Measurements from ENCODE around the gene TMEM88.

The TMEM88 gene

GRCh38 chr17:7881276-7882054 is 26.6 kb downstream of the TMEM88 start:
- in situ Hi-C loops (cut with MboI; ENCODE audit: low sequenced_read_pairs) = no loop called here

DNA sequence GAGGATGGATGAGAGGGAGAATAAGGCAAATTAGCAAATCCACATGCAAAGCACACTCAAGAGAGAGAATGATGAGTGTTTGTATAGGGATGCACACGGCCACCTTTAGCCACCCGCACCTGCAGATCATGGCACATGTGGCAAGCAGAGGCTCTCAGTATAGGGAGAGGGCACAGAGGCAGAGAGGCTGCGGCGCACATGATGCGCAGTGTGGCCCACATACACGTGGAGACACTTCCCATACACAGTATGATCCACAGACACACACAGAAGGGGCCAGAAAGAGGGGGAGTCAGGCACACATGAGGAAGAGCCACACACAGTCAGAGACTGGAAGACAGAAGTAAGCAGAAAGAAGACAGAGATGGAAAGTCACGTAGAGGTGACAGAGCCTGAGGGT is 27.2 kb downstream of the TMEM88 start:
- in situ Hi-C loops (cut with MboI; ENCODE audit: low sequenced_read_pairs) = no loop called here

DNA sequence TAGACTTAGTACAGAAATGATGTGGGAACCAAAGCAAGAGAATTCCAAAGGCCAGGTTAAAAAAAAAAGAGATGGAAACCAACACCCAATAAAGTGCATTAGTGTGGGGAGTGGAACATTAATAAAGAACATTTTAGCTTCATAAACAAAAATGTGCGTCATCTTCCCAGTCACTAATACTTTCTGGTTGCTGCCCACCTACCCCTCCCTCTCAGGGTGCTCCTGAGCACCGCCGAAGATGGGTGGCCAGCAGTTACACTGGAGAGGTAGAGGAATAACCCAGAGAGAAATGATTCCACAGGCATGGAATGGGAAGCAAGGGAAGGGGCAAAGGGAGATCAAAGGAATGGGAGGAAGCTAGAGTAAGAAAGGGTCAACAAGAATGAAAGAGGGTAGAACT is 27.8 kb downstream of the TMEM88 start:
- in situ Hi-C loops (cut with MboI; ENCODE audit: low sequenced_read_pairs) = no loop called here

DNA sequence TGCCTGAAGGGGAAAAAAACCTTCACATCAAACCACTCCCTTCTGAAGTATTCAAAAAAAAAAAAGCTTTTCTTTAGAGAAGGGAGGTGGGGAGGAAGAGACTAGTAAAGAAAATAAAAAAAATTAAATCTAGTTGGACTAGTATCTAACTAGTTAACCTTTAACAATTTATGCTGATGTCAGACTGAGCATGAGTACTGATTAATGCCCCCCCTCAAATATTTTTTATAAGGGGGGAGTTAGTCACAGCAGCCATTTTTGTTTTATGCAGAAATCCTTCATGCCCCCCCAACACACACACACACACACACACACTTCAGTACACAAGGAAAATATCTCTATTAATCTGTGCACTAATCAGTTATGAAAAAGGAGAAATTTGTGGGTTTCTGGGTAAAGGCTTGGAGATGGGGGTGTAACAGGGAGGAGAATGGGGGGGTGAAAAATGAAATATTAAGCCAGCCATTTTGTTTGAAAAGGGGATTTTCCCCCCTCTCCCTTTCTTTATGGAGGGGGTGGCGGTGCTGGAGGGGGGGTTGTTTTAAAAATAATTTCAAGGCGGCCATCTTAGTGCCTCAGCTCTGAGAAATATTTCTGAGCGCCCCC is 29.0 kb downstream of the TMEM88 start:
- in situ Hi-C loops (cut with MboI; ENCODE audit: low sequenced_read_pairs) = no loop called here

DNA sequence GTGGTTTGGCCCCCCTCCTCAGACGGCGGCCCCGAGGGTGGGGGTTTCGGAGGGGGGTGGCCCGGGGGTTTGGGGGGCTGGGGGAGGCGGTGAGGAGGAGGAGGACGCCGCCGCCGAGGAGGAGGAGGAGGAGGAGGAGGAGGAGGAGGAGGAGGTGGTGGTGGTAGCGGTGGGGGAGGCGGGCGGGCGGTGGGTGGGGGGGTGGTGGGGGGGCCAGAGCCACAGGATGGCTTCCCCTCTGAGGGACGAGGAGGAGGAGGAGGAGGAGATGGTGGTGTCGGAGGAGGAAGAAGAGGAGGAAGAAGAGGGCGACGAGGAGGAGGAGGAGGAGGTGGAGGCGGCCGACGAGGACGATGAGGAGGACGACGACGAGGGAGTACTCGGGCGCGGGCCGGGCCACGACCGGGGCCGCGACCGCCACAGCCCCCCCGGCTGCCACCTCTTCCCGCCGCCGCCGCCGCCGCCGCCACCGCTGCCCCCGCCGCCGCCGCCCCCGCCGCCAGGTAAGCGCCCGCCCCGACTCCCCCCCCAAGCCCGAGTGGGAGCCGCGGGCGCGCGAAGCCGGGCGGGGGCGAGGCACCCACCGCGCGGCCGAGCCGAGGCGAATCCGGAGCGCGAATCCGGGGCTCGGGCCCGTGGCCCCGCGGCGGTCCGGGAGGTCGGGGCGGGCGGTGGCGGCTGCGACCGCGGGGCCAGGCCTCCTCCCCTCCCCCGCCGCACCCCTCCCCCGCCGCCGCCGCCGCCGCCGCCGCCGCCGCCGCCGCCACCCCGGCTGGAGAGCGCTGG is 29.9 kb downstream of the TMEM88 start:
- in situ Hi-C loops (cut with MboI; ENCODE audit: low sequenced_read_pairs) = no loop called here

- in situ Hi-C loops (cut with MboI; ENCODE audit: low sequenced_read_pairs) = no loop called here
Observed at GRCh38 chr17:7885367-7886226, 30.7 kb downstream of the TMEM88 start.

GRCh38 chr17:7886227-7887037 is 31.6 kb downstream of the TMEM88 start:
- in situ Hi-C loops (cut with MboI; ENCODE audit: low sequenced_read_pairs) = no loop called here

DNA sequence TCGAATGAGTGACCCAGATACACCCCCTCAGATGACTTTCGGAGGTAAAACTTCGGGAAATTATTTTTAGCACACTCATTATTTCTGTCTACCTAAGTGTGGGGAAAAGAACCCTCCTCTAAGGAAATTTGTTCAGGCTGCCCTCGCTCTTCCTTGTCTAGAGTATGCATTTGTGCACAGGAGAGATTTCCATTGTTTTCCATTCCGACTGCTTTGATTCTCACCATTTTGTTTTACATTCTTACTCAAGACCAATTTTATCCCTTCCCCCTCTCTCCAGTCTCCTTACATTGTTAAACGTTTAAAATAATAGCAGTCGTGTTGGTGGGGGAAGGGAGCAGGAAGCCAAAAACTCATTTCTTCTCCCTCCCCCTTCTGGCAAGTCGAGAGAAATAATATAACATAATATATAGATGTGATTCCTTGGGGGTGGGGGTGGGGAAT is 32.2 kb downstream of the TMEM88 start:
- in situ Hi-C loops (cut with MboI; ENCODE audit: low sequenced_read_pairs) = no loop called here

DNA sequence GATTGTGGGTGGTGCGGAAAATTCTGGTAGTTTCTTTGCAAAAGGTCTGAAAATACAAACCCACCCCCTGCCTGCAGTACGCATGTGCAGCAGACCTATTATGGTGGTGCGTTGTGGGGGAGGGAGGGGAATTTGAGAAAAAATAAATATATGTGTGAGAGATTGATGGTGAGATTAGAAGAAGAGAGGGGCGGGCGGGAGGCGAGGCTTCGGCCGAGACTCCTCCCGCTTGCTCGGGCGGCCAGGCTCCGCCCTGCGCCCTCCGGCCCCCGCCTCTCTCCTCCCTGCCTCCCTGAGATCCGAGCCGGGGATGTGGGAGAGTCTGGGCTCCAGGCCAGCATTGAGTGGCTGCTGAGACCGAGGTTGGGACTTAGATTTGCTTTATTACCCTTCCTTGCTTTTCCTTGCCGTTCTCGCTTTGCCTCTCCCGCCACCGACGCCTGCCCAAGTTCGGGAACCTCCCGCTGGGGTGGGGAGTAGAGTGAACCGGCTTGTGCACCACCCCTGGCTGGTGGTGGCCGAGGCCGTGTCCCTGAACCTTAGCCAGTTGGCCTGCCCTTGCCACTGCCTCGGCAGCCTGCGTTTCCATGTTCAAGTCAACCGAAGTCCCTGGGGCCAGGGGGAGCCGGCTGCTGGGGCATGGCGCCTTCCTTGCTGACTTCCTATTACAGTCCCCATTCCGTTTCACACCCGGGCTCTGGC is 32.8 kb downstream of the TMEM88 start:
- in situ Hi-C loops (cut with MboI; ENCODE audit: low sequenced_read_pairs) = no loop called here

GRCh38 chr17:7888184-7888920 is 33.5 kb downstream of the TMEM88 start, which contains the start of gene CHD3:
Gene CHD3, plus strand, starts transcription at chr17:7888789. Its CDS starts 212 bp downstream, at chr17:7889001.
- in situ Hi-C loops (cut with MboI; ENCODE audit: low sequenced_read_pairs) = no loop called here

- in situ Hi-C loops (cut with MboI; ENCODE audit: low sequenced_read_pairs) = no loop called here
Observed at GRCh38 chr17:7889166-7889955, 34.5 kb downstream of the TMEM88 start.

DNA sequence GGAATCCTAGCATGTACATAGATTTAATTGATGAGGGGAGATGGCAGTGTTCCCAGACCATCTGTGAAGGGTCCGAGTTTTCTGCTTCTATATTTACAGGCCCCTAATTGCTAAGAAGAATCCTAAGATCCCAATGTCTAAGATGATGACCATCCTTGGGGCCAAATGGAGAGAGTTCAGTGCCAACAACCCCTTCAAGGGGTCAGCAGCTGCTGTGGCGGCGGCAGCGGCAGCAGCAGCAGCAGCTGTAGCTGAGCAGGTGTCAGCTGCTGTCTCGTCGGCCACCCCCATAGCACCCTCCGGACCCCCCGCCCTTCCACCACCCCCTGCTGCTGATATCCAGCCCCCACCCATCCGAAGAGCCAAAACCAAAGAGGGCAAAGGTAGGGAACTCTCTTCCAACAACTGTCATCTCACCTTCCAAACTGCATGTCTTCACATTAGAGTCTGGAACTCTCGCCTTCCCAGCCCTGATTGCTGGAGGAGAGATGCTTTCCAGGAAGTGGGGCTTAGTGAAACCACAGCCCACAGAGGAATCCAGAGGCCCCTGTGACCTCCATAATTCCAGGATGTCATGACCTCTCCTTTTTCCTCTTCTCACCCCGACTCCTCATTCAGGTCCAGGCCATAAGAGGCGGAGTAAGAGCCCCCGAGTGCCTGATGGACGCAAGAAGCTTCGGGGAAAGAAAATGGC is 38.5 kb downstream of the TMEM88 start:
- in situ Hi-C loops (cut with MboI; ENCODE audit: low sequenced_read_pairs) = no loop called here

DNA sequence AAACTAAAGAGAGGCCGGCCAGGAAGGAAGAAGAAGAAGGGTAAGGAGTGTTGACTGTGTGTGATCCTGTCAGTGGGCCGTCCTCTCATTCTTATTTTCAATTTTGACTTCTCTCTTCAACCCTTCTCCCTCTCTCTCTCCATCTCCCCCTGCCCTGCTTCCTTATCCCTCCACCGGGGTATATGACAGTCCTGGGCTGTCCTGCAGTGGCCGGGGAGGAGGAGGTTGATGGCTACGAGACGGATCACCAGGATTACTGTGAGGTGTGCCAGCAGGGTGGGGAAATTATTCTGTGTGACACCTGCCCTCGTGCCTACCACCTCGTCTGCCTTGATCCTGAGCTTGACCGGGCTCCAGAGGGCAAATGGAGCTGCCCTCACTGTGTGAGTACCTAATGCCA is 39.4 kb downstream of the TMEM88 start:
- in situ Hi-C loops (cut with MboI; ENCODE audit: low sequenced_read_pairs) = no loop called here

DNA sequence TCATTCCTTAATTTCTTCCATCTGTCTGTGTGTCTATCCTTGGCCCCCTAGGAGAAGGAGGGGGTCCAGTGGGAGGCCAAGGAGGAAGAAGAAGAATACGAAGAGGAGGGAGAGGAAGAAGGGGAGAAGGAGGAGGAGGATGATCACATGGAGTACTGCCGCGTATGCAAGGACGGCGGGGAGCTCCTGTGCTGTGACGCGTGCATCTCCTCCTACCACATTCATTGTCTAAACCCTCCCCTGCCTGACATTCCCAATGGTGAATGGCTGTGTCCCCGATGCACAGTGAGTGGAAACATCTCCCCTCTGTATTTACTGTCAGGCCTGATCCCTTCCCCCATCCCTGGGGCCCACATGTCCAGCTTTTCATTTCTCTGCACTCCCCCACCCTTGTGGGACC is 40.0 kb downstream of the TMEM88 start:
- in situ Hi-C loops (cut with MboI; ENCODE audit: low sequenced_read_pairs) = no loop called here

DNA sequence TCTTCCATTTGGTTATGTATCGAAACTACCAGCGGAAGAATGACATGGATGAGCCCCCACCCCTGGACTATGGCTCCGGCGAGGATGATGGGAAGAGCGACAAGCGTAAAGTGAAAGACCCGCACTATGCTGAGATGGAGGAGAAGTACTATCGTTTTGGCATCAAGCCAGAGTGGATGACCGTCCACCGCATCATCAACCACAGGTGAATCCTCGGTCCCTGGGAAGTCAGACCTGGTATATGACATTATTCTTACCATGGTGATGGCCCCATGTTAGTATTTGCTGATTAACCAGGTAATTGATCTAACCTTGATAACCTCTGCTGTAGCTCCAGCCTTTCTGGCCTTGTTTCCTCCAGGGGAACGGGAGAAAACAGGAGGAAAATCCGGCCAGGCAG is 42.2 kb downstream of the TMEM88 start:
- in situ Hi-C loops (cut with MboI; ENCODE audit: low sequenced_read_pairs) = no loop called here

DNA sequence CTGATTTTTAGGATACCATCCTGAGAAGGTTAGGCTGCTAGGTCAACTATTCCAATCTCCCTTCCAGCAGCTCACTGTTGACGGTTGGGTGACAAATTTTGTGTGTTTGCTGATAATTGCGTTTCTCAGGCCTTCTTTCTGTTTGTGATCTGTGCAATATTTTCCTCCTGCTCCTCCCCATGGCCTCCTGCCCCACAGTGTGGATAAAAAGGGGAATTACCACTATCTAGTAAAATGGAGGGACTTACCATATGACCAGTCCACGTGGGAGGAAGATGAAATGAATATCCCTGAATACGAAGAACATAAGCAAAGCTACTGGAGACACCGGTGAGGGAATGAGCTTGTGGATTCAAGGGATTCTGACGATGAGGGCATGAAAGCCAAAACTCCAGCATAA is 42.9 kb downstream of the TMEM88 start:
- in situ Hi-C loops (cut with MboI; ENCODE audit: low sequenced_read_pairs) = no loop called here

Data from HL-60/S4 treated with phorbol 12-myristate 13-acetate at 8.2 ng/mL for 4 days and 3 days (cell line).